KMS-11 (cell line): ENCODE results near the gene UQCRC1.

Experiments
- H2AFZ ChIP-seq: fragments of 200-600 bp; sonication (generic); 2 replicates; pipeline ENCODE4 v1.6.1; 2016; ENCODE audit warnings: antibody characterized with exemption, mixed run types, low read depth
- H3K27ac ChIP-seq: fragments of 200-600 bp; sonication (generic); 2 replicates; pipeline ENCODE4 v1.6.1; 2016; ENCODE audit warnings: mild to moderate bottlenecking, mixed run types
- H3K27me3 ChIP-seq: fragments of 200-600 bp; sonication (generic); 2 replicates; pipeline ENCODE4 v1.6.1; 2017; ENCODE audit warnings: mild to moderate bottlenecking, low read depth, mixed run types, moderate library complexity; ENCODE audit not compliant: insufficient read depth
- H3K36me3 ChIP-seq: fragments of 200-600 bp; sonication (generic); 2 replicates; pipeline ENCODE4 v1.6.1; 2017; ENCODE audit warnings: mild to moderate bottlenecking, mixed run types; ENCODE audit not compliant: insufficient read depth
- H3K4me1 ChIP-seq: fragments of 200-600 bp; sonication (generic); 2 replicates; pipeline ENCODE4 v1.6.1; 2016; ENCODE audit warnings: mild to moderate bottlenecking, low read depth, mixed run types; ENCODE audit not compliant: poor library complexity, severe bottlenecking
- H3K4me2 ChIP-seq: fragments of 200-600 bp; sonication (generic); 2 replicates; pipeline ENCODE4 v1.7.0; 2016; ENCODE audit warnings: mild to moderate bottlenecking, mixed run types
- H3K4me3 ChIP-seq: fragments of 200-600 bp; sonication (generic); IDR thresholded peaks from 2 replicates; pipeline ENCODE4 v1.6.1; 2017; ENCODE audit warnings: low read depth, low read length, mixed read lengths; ENCODE audit not compliant: insufficient read depth
- H3K79me2 ChIP-seq: fragments of 200-600 bp; sonication (generic); 2 replicates; pipeline ENCODE4 v1.6.1; 2016; ENCODE audit warnings: low read depth, mixed run types; ENCODE audit not compliant: insufficient read depth
- H3K9ac ChIP-seq: fragments of 200-600 bp; sonication (generic); 2 replicates; pipeline ENCODE4 v1.6.1; 2016; ENCODE audit warnings: mild to moderate bottlenecking, mixed run types
- H4K20me1 ChIP-seq: fragments of 200-600 bp; sonication (generic); 2 replicates; pipeline ENCODE4 v1.6.1; 2016; ENCODE audit warnings: mild to moderate bottlenecking, mixed run types; ENCODE audit not compliant: insufficient read depth
- TF ChIP-seq, protein P1 (sequence below): fragments of 200-600 bp; sonication (generic); conservative IDR thresholded peaks from 2 replicates; pipeline ENCODE4 v1.6.1; 2017; ENCODE audit warnings: low read depth, mild to moderate bottlenecking, antibody characterized with exemption, low read length, moderate library complexity, mixed read lengths

The UQCRC1 gene

DNA sequence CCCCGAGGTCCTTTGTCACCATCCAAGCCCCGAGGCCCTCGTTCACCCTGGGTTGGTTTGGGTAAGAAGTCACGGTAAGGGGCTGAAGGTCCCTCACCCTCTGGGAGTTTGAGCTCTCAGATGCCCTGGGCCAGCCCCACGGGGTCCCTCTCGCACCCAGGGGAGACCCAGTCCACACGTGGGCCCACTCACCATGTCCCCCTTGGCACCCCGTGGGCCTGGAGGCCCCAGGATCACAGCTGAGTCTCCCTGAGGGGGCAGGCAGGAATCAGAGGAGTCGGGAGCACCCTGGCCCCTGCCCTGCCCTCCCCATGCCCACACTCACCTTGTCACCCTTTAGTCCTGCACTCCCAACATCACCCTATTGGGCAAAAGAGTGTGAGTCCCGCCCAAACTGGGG is 40.0 kb downstream of the UQCRC1 start:
- no peaks in the 10 kb centered on the region for H3K79me2 ChIP-seq
- no peak overlapping the region for H2AFZ ChIP-seq
- no peak overlapping the region for H3K27ac ChIP-seq
- H3K27me3 ChIP-seq = no peaks in the 10 kb centered on the region
- H4K20me1 ChIP-seq = no peaks in the 10 kb centered on the region
- H3K36me3 ChIP-seq = no peaks in the 10 kb centered on the region
- TF ChIP-seq, protein P1, sequence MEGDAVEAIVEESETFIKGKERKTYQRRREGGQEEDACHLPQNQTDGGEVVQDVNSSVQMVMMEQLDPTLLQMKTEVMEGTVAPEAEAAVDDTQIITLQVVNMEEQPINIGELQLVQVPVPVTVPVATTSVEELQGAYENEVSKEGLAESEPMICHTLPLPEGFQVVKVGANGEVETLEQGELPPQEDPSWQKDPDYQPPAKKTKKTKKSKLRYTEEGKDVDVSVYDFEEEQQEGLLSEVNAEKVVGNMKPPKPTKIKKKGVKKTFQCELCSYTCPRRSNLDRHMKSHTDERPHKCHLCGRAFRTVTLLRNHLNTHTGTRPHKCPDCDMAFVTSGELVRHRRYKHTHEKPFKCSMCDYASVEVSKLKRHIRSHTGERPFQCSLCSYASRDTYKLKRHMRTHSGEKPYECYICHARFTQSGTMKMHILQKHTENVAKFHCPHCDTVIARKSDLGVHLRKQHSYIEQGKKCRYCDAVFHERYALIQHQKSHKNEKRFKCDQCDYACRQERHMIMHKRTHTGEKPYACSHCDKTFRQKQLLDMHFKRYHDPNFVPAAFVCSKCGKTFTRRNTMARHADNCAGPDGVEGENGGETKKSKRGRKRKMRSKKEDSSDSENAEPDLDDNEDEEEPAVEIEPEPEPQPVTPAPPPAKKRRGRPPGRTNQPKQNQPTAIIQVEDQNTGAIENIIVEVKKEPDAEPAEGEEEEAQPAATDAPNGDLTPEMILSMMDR = no peak
- H3K4me3 ChIP-seq = no peak overlapping the region
- H3K4me2 ChIP-seq = no peak overlapping the region
- no peaks in the 10 kb centered on the region for H3K4me1 ChIP-seq
- no peak overlapping the region for H3K9ac ChIP-seq

DNA sequence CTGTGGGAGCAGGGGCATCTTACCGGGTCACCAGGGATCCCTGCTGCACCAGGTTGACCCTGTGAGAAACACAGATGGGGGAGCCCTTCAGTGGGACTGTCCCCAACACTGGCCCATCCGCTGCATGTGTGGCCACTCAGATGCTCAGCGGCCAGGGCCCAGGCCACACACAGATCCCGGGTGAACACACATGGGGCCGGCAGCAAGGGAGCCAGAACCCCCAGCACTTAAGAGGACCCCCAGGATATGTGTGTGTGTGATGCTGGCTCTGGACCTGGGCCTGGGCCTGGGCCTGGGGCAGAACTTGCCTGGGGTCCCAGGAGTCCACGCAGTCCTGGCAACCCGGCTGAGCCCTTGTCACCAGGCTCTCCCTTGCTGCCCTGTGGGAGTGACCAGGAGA is 41.0 kb downstream of the UQCRC1 start:
- H3K4me3 ChIP-seq = no peak overlapping the region
- H3K27ac ChIP-seq = no peak overlapping the region
- TF ChIP-seq, protein P1 = no peak
- H3K79me2 ChIP-seq = no peaks in the 10 kb centered on the region
- no peaks in the 10 kb centered on the region for H3K36me3 ChIP-seq
- H2AFZ ChIP-seq = no peak overlapping the region
- no peaks in the 10 kb centered on the region for H3K4me1 ChIP-seq
- H3K4me2 ChIP-seq = no peak overlapping the region
- H3K9ac ChIP-seq = no peak overlapping the region
- H4K20me1 ChIP-seq = no peaks in the 10 kb centered on the region
- H3K27me3 ChIP-seq = no peaks in the 10 kb centered on the region

DNA sequence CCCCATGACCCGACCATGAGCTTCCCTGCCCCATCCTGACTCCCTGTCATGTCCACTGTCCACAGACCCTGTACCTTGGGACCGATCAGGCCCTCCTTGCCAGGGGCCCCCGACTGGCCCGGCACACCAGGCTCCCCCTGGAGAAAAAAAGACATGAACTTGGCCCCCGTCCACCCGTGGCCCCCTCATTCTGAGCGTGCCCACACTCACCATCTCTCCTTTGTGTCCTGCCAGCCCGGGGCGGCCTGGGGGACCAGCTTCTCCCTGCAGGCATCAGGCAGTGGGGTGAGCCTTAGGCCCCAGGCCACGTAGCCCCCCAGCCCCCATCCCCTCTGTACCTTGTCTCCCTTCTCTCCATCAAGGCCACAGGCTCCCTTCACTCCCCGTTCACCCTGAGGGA is 41.9 kb downstream of the UQCRC1 start:
- H3K27ac ChIP-seq = no peak overlapping the region
- no peaks in the 10 kb centered on the region for H3K4me1 ChIP-seq
- H3K79me2 ChIP-seq = no peaks in the 10 kb centered on the region
- H3K4me2 ChIP-seq = no peak overlapping the region
- H3K36me3 ChIP-seq = no peaks in the 10 kb centered on the region
- no peaks in the 10 kb centered on the region for H4K20me1 ChIP-seq
- no peaks in the 10 kb centered on the region for H3K27me3 ChIP-seq
- no peak overlapping the region for H2AFZ ChIP-seq
- no peak overlapping the region for H3K9ac ChIP-seq
- no peak overlapping the region for H3K4me3 ChIP-seq
- TF ChIP-seq, protein P1 = no peak

DNA sequence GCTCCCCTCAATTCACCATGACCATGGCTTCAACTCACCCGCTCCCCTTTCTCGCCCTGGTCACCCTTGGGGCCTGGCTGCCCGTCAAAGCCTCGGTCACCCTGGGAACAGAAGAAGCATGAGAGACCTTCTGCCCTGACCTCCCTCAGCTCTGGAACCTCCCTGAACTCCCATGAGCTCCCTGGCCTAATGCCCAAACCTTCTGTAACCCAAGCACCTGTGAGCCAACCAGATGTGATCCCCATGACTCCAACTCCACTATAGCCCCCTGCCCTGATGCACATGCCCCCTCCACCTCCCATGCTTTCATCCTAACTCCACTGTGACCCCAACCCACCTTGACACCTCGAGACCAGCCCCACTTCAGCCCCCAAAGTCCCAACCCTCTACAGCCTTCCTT is 42.4 kb downstream of the UQCRC1 start:
- no peak overlapping the region for H3K4me2 ChIP-seq
- H3K27ac ChIP-seq = no peak overlapping the region
- no peak overlapping the region for H2AFZ ChIP-seq
- no peaks in the 10 kb centered on the region for H3K27me3 ChIP-seq
- no peak overlapping the region for H3K9ac ChIP-seq
- H3K79me2 ChIP-seq = no peaks in the 10 kb centered on the region
- H4K20me1 ChIP-seq = no peaks in the 10 kb centered on the region
- H3K36me3 ChIP-seq = no peaks in the 10 kb centered on the region
- no peaks in the 10 kb centered on the region for H3K4me1 ChIP-seq
- TF ChIP-seq, protein P1 = no peak
- no peak overlapping the region for H3K4me3 ChIP-seq

DNA sequence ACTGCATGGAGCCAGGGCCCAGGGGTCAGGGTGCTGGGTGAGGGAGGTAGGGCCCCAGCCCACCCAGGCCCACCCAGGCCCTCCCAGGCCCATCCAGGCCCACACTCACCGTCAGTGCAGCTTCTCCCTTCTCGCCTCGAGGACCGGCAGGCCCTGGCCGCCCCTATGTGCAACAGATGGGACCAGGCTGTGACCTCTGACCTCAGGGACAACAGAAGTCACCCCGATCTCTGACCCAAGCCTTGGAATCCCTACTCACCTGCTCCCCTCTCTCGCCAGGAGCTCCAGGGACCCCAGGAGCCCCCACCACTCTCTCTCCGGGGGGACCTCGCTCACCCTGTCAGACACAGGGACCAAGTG is 43.1 kb downstream of the UQCRC1 start:
- H3K4me2 ChIP-seq = no peak overlapping the region
- H3K4me1 ChIP-seq = no peaks in the 10 kb centered on the region
- no peak overlapping the region for H2AFZ ChIP-seq
- no peaks in the 10 kb centered on the region for H4K20me1 ChIP-seq
- no peaks in the 10 kb centered on the region for H3K79me2 ChIP-seq
- H3K4me3 ChIP-seq = no peak overlapping the region
- TF ChIP-seq, protein P1 = no peak
- no peaks in the 10 kb centered on the region for H3K27me3 ChIP-seq
- no peak overlapping the region for H3K9ac ChIP-seq
- no peaks in the 10 kb centered on the region for H3K36me3 ChIP-seq
- no peak overlapping the region for H3K27ac ChIP-seq
